MM.1S (cell line): Measurements from ENCODE around the gene CISD2.

Experiments used
- DNase-seq: peaks from one replicate; pipeline ENCODE4 v3.0.0-alpha.2; 2015
- H2AFZ ChIP-seq: fragments of 300-600 bp; sonication (generic); 2 replicates; pipeline ENCODE4 v1.6.0; 2016; ENCODE audit warnings: antibody characterized with exemption, low read length
- H3F3A ChIP-seq: fragments of 300-600 bp; sonication (generic); 2 replicates; pipeline ENCODE4 v1.6.1; 2016; ENCODE audit warnings: mild to moderate bottlenecking, antibody characterized with exemption, low read length, moderate library complexity, mixed read lengths; ENCODE audit not compliant: insufficient read depth
- H3K27ac ChIP-seq: fragments of 300-600 bp; sonication (generic); 2 replicates; pipeline ENCODE4 v1.5.1; 2016; ENCODE audit warnings: mild to moderate bottlenecking, low read length
- H3K27me3 ChIP-seq: fragments of 300-600 bp; sonication (generic); replicated peaks from 2 replicates; pipeline ENCODE4 v1.6.0; 2016; ENCODE audit warnings: low read length; ENCODE audit not compliant: insufficient read depth
- H3K36me3 ChIP-seq: fragments of 300-600 bp; sonication (generic); replicated peaks from 2 replicates; pipeline ENCODE4 v1.6.1; 2016; ENCODE audit warnings: mild to moderate bottlenecking, low read length, mixed read lengths; ENCODE audit not compliant: insufficient read depth
- H3K4me1 ChIP-seq: fragments of 300-600 bp; sonication (generic); 2 replicates; pipeline ENCODE4 v1.6.1; 2016; ENCODE audit warnings: low read length, mixed read lengths
- H3K4me2 ChIP-seq: fragments of 300-600 bp; sonication (generic); 2 replicates; pipeline ENCODE4 v1.6.0; 2016; ENCODE audit warnings: low read depth, low read length
- H3K4me3 ChIP-seq: fragments of 300-600 bp; sonication (generic); 2 replicates; pipeline ENCODE4 v1.5.1; 2016; ENCODE audit warnings: low read length, mixed read lengths
- H3K79me2 ChIP-seq: fragments of 300-600 bp; sonication (generic); 2 replicates; pipeline ENCODE4 v1.6.1; 2016; ENCODE audit warnings: mixed run types, low read length, mixed read lengths
- H3K9ac ChIP-seq: fragments of 300-600 bp; sonication (generic); 2 replicates; pipeline ENCODE4 v1.6.1; 2016; ENCODE audit warnings: low read length, mixed read lengths
- H3K9me2 ChIP-seq: fragments of 300-600 bp; sonication (generic); replicated peaks from 2 replicates; pipeline ENCODE4 v1.6.1; 2016; ENCODE audit warnings: mild to moderate bottlenecking, low read length, mixed read lengths; ENCODE audit not compliant: insufficient read depth
- H3K9me3 ChIP-seq: fragments of 300-600 bp; sonication (generic); replicated peaks from 2 replicates; pipeline ENCODE4 v1.6.1; 2016; ENCODE audit warnings: mild to moderate bottlenecking, low read length, mixed read lengths; ENCODE audit not compliant: insufficient read depth
- H4K20me1 ChIP-seq: fragments of 300-600 bp; sonication (generic); 2 replicates; pipeline ENCODE4 v1.6.1; 2016; ENCODE audit warnings: mild to moderate bottlenecking, low read length, moderate library complexity, mixed read lengths; ENCODE audit not compliant: insufficient read depth
- EZH2 ChIP-seq: fragments of 300-600 bp; sonication (generic); optimal IDR thresholded peaks from 2 replicates; pipeline ENCODE3; 2017; ENCODE audit warnings: low read depth, mild to moderate bottlenecking, antibody characterized with exemption, low read length, mixed read lengths
- EZH2phosphoT487 ChIP-seq: fragments of 300-600 bp; sonication (generic); IDR thresholded peaks from 2 replicates; pipeline ENCODE4 v1.6.1; 2018; ENCODE audit warnings: antibody characterized with exemption, low read length
- TF ChIP-seq, protein P1 (sequence below): fragments of 300-600 bp; sonication (generic); IDR thresholded peaks from 2 replicates; pipeline ENCODE4 v1.5.1; 2016; ENCODE audit warnings: antibody characterized with exemption, low read length, mixed read lengths

The CISD2 gene

DNA sequence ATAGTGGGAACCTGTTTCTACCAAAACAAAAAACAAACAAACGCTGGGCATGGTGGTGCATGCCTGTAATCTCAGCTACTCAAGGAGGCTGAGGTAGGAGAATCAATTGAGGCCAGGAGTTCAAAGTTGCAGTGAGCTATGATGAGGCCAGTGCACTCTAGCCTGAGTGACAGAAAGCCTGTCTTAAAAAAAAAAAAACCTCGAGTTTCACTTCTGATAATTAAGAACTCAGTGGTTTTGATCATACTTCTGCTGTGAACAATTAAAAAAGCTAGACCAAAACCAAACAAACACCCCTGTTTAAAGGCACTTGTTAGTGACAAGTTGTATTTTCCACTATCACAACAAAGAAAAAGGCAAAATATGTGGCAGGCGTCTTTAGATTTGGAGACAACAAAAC is 26.4 kb upstream of the CISD2 start:
- TF ChIP-seq, protein P1, sequence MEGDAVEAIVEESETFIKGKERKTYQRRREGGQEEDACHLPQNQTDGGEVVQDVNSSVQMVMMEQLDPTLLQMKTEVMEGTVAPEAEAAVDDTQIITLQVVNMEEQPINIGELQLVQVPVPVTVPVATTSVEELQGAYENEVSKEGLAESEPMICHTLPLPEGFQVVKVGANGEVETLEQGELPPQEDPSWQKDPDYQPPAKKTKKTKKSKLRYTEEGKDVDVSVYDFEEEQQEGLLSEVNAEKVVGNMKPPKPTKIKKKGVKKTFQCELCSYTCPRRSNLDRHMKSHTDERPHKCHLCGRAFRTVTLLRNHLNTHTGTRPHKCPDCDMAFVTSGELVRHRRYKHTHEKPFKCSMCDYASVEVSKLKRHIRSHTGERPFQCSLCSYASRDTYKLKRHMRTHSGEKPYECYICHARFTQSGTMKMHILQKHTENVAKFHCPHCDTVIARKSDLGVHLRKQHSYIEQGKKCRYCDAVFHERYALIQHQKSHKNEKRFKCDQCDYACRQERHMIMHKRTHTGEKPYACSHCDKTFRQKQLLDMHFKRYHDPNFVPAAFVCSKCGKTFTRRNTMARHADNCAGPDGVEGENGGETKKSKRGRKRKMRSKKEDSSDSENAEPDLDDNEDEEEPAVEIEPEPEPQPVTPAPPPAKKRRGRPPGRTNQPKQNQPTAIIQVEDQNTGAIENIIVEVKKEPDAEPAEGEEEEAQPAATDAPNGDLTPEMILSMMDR: no peak
- no peak for TF ChIP-seq EZH2phosphoT487
- no peak for TF ChIP-seq EZH2
- no peak for DNase-seq
- no peaks in the 10 kb centered on the region for H3K9me2 ChIP-seq
- H3K4me2 ChIP-seq: no peak overlapping the region
- H3K27ac ChIP-seq: no peak overlapping the region
- no peaks in the 10 kb centered on the region for H4K20me1 ChIP-seq
- H3K27me3 ChIP-seq: no peaks in the 10 kb centered on the region
- no peaks in the 10 kb centered on the region for H3F3A ChIP-seq
- no peak overlapping the region for H2AFZ ChIP-seq
- no peaks in the 10 kb centered on the region for H3K79me2 ChIP-seq
- H3K36me3 ChIP-seq: no peaks in the 10 kb centered on the region
- H3K9me3 ChIP-seq: no peaks in the 10 kb centered on the region
- no peak overlapping the region for H3K4me3 ChIP-seq
- H3K4me1 ChIP-seq: no peaks in the 10 kb centered on the region
- no peak overlapping the region for H3K9ac ChIP-seq

DNA sequence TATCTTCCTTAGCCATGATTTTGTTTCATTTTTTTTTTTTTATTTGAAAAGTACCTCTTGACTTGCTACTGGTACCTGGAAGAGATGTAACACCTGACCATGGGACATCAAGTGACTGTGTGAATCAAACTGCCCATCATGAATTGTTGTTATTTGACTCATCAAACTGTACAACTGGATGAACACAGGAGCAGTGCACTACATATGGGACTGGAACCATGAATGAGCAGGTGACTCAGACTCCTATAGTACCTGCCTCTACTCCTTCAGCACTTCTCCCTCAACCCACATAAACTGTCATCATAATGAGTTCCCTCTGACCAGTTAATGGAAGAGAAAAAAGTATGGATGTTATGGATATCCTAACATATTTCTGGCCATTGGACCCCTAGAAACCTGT is 25.5 kb upstream of the CISD2 start:
- TF ChIP-seq, protein P1: no peak
- no peak for TF ChIP-seq EZH2phosphoT487
- no peak for DNase-seq
- no peaks in the 10 kb centered on the region for H3K27me3 ChIP-seq
- no peaks in the 10 kb centered on the region for H3K79me2 ChIP-seq
- no peaks in the 10 kb centered on the region for H4K20me1 ChIP-seq
- H3K9ac ChIP-seq: no peak overlapping the region
- H3K4me1 ChIP-seq: no peaks in the 10 kb centered on the region
- no peak overlapping the region for H3K4me2 ChIP-seq
- no peak overlapping the region for H2AFZ ChIP-seq
- H3F3A ChIP-seq: no peaks in the 10 kb centered on the region
- H3K9me3 ChIP-seq: no peaks in the 10 kb centered on the region
- H3K36me3 ChIP-seq: no peaks in the 10 kb centered on the region
- H3K9me2 ChIP-seq: no peaks in the 10 kb centered on the region
- H3K4me3 ChIP-seq: no peak overlapping the region
- no peak overlapping the region for H3K27ac ChIP-seq

DNA sequence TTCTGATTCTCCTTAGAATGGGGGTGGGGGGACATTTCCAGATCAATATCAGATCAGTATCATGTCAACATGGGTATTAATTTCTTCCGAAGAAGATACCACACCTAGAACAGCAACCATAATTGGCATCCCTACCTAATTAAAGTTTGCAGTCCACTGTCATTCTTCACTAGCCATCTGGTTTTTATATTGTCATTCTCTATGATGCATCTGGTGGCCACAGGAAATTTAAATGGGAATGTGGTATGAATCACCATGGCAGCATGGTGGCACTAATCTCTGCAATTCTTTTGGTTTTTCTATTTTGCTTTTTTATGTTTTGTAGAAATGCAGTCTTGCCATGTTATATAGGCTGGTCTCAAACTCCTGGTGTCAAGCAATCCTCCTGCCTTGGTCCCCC is 24.9 kb upstream of the CISD2 start:
- no peaks in the 10 kb centered on the region for H3F3A ChIP-seq
- no peak for TF ChIP-seq EZH2
- H3K9me3 ChIP-seq: no peaks in the 10 kb centered on the region
- DNase-seq: no peak
- no peaks in the 10 kb centered on the region for H3K36me3 ChIP-seq
- H2AFZ ChIP-seq: no peak overlapping the region
- no peaks in the 10 kb centered on the region for H3K4me1 ChIP-seq
- H3K9me2 ChIP-seq: no peaks in the 10 kb centered on the region
- no peak overlapping the region for H3K27ac ChIP-seq
- H3K9ac ChIP-seq: no peak overlapping the region
- no peaks in the 10 kb centered on the region for H3K79me2 ChIP-seq
- no peaks in the 10 kb centered on the region for H4K20me1 ChIP-seq
- H3K4me3 ChIP-seq: no peak overlapping the region
- no peaks in the 10 kb centered on the region for H3K27me3 ChIP-seq
- H3K4me2 ChIP-seq: no peak overlapping the region

DNA sequence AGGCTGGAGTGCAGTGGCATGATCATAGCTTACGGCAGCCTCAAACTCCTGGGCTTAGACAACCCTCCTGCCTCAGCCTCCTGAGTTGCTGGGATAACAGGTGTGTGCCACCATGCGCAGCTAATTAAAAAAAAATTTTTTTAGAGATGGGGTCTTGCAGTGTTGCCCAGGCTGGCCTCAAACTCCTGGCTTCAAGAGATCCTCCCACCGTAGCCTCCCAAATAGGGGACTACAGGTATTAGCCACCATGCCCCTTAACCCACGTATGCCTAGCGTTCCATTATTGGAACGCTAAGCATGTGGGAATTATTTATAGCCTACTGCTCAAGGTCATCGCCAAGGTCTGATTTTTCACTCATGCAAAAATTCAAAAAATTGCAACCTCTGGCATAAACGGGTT is 21.1 kb upstream of the CISD2 start:
- TF ChIP-seq EZH2 (no peak), EZH2phosphoT487 (no peak)
- TF ChIP-seq, protein P1: no peak
- H3K4me2 ChIP-seq: no peak overlapping the region

More for the DNA sequence above, 21.1 kb upstream of the CISD2 start:
- H3K79me2 ChIP-seq: no peaks in the 10 kb centered on the region
- DNase-seq: no peak
- no peaks in the 10 kb centered on the region for H3K9me3 ChIP-seq
- no peaks in the 10 kb centered on the region; the same call in 1 of the 2 replicates for H3F3A ChIP-seq
- no peaks in the 10 kb centered on the region for H3K4me1 ChIP-seq
- no peak overlapping the region for H3K4me3 ChIP-seq
- no peaks in the 10 kb centered on the region for H4K20me1 ChIP-seq
- no peaks in the 10 kb centered on the region for H3K36me3 ChIP-seq
- no peaks in the 10 kb centered on the region for H3K9me2 ChIP-seq
- H3K9ac ChIP-seq: no peak overlapping the region
- H3K27me3 ChIP-seq: no peaks in the 10 kb centered on the region
- H3K27ac ChIP-seq: no peak overlapping the region
- H2AFZ ChIP-seq: no peak overlapping the region
